Activated CD8-positive, alpha-beta memory T cell treated with anti-CD3 and anti-CD28 coated beads for 1 hour (primary cell): ENCODE data around the gene ADSS1.
A peak's percentile ranks its signal among the peaks of the same experiment; 100 is the strongest.

Experiments used
- DNase-seq, 2 donors: peaks; one replicate each; pipeline ENCODE4 v3.0.0-alpha.2; 2020; ENCODE audit warnings: low read depth in 1 of 2; ENCODE audit errors: extremely low read depth in 1 of 2

ADSS1 gene

DNA sequence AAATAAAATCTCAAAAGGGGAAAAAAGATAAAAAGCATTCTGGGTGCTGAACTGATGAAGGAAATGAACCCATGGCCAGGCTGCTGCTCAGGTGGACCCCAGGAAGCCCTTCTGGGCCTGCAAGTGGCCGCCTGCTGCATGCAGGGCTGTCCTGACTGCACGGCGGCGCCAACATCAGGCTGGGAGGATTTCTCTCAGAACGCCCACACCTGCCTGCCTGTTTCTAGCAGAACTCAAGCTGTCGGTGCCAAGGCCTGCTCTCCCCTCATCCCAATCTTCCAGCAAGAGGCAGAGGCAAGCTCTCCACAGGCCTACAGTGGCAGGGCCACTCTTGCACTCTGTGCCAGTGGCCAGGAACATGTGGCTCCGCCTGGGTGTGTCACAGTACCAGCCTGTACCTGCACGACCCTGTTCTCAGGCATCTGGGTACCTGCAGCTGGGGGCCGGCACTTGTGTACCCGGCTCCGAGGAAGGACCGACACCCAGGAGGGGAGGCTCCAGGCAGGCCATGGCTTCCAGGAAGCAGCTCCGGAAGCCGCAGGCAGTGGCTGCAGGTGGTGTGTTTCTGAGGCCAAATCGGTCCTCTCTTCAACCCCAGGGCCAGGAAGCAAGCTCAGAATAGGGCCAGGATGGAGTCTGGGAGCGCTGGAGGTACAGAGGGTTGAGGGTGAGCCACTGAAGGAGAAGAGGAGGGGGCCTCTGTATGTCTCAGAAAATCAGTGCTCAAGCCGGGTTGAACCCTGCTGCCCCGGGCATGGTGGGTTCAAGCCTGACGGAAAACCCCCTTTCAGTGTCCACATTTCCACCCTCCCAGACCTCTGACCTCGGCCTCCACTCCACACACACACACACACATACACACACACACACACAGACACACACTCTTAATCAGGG is 37.2 kb upstream of the ADSS1 start:
- no peak for DNase-seq

- no peak for DNase-seq
Observed at GRCh38 chr14:104687601-104688504, 36.2 kb upstream of the ADSS1 start.

DNA sequence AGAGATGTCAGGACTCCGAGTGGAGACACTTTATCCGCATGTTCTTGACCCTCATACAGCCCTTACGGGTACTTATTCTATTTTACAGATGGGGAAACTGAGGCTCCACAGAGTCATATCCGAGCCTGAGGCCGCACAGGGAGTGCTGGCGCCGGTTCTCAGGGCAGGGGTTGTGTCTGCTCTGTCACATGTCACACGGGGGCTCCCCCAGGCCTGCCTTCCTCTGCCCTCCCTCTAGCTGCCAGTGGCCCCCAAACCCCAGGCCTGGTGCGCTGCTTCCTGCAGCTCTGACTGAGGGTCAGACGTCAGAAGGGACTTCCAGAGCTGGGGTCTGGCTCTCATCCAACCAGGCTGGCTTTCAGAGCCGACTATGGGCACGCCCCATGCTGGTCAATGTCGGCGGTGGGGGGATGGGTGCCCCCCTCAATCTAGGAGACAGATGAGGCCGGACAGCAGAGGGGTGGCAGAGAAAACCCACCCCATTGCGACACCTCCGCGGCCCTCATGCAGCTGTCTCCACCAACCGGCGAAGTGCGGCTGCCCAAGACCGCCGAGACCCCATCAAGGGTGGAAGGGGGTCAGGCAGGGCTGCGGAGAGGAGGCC is 35.4 kb upstream of the ADSS1 start:
- no peak for DNase-seq

DNA sequence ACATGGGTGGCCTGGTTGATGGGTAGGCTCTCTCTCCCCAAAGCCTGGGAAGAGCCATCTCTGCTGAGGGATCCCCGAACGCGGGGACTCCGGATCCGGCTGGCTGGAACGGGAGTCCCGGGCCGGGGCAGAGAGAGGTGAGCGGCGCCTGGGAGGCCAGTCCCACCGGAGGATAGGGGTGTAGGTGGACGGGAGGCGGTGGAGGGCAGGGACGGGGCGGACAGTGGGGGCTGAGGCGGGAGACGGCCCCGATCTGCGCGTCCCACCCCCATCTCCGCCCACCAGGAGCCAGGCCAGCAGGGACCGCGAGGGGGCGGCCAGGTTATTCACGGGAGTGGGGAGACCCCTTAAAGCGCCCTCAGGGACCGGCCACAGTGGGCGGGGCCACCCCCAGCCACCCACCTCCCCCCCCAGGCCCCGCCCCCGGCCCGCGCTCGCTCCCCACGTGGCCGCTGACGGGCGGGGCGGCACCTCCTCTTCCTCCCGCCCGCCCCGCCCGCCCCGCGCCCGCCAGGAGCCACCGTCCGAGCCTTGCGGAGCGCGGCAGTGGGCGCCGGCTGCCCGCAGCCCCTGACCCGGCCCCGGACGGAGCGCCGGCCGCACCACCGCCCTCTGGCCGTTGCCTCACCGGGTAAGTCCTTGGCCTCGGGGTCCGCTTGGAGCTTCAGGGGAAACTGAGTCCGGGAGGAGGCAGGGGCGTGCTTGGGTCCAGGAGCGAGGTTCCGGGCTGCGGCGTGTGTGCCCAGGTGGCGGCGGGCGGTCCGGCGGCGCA is 34.7 kb upstream of the ADSS1 start, which contains the start of gene INF2:
Gene INF2 (plus strand): TSS at position 510 of the 772 bp plus-strand sequence. CDS start 11,748 bp downstream, outside the sequence.
- peak in 1 of 2 donors; percentile 24 for DNase-seq

DNA sequence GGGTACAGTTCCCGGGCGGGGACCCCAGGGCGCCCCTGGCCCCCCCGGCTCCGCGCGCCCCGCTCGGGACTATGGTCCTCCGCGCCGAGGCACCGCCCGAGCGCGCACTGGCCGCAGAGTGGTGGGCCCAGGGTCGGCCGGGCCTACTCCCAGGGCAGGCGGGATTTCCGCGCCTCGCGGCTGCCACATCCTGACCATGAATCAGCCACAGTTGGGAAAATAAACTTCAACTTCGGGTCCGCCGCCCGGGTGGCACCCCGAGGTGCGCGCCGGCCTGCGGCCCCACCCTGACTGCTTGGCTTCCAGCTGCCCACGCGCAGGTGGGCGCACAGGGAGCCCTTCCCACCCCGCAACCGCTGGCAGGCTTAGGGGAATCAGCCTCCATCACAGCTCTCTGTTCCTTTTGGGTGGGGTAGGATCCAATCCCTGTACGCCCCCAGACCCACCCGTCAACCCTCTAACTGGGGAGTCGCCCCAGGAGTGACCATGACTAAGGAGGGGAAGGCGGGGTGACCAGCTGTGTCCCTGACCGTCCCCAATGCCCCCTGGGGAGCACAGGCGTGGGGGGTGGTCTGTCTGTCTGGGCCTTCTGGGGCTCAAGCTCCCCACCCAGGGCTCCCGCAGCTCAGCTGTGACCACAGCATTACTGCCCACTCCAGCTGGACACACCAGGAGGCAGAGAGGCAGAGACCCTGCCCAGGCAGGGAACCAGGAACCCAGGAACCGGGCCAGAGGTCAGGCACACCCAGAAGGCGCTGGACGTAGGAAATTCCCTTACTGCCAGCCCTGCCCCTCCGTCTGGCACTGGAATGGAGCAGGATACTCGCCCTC is 33.9 kb upstream of the ADSS1 start:
- DNase-seq = no peak

GRCh38 chr14:104690861-104691455 is 33.1 kb upstream of the ADSS1 start:
- DNase-seq = no peak

GRCh38 chr14:104691546-104692260 is 32.3 kb upstream of the ADSS1 start:
- no peak for DNase-seq

- DNase-seq = no peak
Observed at GRCh38 chr14:104692261-104692938, 31.6 kb upstream of the ADSS1 start.

DNA sequence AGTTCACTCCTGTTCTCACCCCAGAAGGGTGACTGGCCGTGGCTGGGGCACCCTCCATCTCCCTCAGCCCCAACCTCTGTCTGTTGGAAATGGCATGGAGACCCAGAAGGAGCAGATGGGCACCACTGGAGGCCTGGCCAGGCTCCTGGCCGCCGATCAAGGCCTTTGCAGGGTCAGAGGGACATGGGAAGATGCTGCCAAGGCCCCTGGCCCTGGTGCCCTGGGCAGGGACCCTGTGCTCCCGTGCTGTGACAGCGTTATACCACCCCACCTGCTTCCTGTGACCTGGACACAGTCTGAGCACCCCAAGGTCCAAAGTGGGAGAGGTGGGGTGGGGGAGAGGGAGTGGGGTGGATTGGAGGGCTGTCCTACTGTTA is 31.1 kb upstream of the ADSS1 start:
- no peak for DNase-seq

DNA sequence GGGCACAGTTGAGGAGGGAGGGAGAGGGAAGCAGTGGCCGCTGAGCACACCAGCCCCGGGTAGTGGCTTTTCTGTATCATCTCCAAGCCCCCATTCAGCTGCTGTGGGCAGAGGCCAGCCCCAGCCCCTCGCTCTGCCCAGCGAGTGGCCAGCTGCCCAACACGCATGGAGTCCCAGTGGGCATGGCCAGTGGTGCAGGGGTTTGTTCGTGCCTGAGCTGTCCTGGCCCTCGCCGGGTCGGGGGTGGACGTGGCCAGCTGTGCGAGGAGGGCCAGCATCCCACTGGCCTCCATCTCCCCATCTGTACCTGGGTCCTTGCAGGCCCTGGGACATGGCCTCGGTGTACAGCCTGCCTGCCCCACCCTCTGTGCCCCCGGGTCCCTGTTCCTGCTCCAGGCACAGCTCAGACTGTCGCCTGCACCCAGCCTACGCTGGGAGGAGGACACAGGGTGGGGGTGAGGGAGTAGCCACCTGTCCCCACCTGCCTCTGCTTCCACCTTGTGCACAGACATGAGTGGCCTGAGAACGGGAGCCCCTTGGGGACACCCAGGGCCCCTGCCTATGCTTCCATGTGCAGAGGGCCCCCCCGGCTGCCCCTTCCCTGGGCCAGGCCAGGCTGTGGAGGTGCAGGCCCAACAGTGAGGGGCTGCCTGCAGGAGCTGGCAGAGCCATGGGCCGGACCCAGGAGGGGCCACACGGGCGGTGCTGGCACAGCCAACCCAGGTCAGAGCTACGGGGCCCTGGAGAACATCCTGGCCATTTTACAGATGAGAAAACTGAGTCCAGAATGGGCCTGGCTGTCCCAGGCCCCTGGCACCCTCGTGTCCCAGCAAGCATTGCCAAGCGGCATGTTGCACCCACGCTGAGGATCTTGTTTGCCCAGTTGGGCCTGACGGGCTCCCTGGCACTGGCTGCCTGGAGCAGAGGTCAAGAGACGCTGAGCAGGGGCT is 30.3 kb upstream of the ADSS1 start:
- DNase-seq = no peak

GRCh38 chr14:104694475-104694950 is 29.5 kb upstream of the ADSS1 start:
- no peak for DNase-seq

DNA sequence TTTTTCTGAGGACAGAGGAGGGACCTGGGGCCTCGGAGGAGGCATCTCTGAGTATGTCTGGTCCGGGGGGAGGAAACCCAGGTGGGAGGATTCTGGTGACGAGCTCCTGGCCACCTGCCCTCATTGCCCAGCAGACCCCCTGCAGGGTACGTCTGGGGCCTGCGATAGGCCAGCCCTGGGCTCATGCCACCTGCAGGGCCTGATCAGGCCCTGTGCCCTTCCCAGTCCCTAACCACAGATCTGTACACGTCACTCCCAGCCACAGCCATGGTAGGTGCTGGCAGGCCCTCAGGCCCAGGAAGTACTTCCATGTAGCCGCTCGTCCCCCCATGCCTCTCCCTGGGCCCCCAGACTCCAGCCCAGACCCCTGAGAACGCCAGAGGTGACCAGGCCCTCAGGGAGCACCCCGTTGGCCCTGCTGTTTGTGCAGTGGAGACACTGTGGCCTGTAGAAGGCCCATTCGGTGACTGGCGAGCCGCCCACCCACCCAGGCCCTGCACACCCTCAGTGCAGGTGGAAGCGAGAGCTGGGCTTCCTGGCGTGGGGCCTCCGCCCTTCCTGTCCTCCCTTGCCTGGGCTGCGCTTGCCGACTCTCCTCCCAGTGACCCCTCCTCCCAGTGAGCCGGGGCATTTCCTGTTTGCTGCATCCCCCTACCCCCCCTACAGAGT is 28.9 kb upstream of the ADSS1 start:
- no peak for DNase-seq

- DNase-seq = no peak
Observed at GRCh38 chr14:104695660-104696000, 28.4 kb upstream of the ADSS1 start.

DNA sequence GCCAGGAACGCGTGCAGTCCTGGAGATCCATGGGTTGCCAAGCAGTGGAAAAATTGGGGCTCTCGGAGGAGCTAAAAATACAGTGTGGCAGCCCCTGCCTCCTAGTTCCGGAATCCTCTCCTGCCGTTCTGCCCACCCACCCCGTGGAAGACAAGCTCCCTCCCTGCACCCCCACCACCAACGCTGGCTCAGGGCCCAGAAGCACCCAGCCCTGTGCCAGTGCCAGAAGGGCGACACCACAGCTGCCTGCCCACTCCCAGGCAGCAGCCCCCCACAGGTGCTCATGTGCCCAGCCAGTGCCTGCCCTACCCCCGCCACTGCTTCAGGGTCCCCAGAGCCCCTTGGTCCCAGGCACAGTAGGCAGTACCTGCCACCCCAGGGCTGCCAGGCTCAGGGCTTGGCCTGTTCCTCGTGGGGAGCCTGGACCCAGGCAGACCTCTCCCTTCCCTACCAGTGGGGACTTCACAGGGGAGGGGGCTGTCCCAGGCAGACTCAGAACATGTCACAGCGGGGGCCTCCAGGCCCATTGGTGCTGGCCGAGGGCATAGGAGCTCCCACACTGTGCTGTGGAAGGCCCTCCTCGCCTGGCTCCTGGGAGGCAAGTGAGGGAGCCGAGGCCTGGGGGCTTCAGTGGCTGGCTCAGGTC is 27.2 kb upstream of the ADSS1 start:
- DNase-seq = no peak

DNA sequence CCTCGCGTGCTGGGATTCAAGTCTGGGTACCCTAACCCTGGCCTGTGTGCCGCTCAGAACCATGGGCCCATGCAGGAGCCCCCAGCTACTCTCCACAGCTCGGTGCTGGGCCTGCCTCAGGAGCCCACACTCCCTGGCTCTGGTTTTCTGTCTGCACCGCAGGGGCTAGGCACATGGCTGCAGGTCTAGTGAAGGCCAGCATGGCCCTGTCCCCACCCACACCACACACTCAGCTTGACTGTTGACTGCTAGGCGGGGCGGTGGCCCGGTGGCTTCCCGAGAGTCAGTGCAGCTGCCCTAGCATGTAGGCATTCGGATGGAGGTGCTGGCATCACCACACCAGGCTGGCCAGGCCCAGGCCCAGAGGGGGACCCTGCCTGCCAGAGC is 26.7 kb upstream of the ADSS1 start:
- DNase-seq = no peak
